Activated naive CD4-positive, alpha-beta T cell treated with anti-CD3 and anti-CD28 coated beads, Interleukin-2, amount 50 U/mL, for 16 hours (primary cell): ENCODE measurements around the gene EEPD1.

ENCODE experiments used
- DNase-seq: peaks from one replicate; pipeline ENCODE4 v3.0.0-alpha.2; 2020

The EEPD1 gene

GRCh38 chr7:36349626-36350025 lies 196.6 kb downstream of the EEPD1 start:
- DNase-seq: no peak
